Myocyte (in vitro differentiated cells): Measurements from ENCODE around the gene RRM2. TPM values are rescaled to one million over a fixed set of nuclear protein-coding genes. Genes with fewer than 3 reads are reported as not detected.
"Not testable (repeated sequence)": the region's sequence is repeated elsewhere in the genome, so short reads cannot be mapped to it uniquely, and the experiment has no call there.

Source experiments
- DNase-seq: peaks from one replicate; pipeline ENCODE4 v3.0.0-alpha.2; 2012; ENCODE audit warnings: low read depth
- total RNA-seq: library from RNA; depleted of rRNA; stranded (reverse); fragments of >200 nt; gene quantifications from 2 replicates; pipeline ENCODE4 v1.2.3, GENCODE V29; 2014

RRM2 gene
- total RNA-seq, 1 donor from 2014 or later, result 0.72 TPM

GRCh38 chr2:10132043-10132575 is 9.6 kb downstream of the RRM2 start:
- DNase-seq, result no peak

GRCh38 chr2:10132596-10132995 is 10.1 kb downstream of the RRM2 start:
- DNase-seq, result no peak

GRCh38 chr2:10132996-10133647 is 10.6 kb downstream of the RRM2 start:
- no peak for DNase-seq

- DNase-seq, result peak; percentile 43
Observed at GRCh38 chr2:10135296-10136089, 13.0 kb downstream of the RRM2 start.

GRCh38 chr2:10136101-10136934 is 13.8 kb downstream of the RRM2 start:
- DNase-seq, result no peak

GRCh38 chr2:10137053-10137843 is 14.7 kb downstream of the RRM2 start:
- peak; percentile 96 for DNase-seq

GRCh38 chr2:10139536-10139935 is 17.0 kb downstream of the RRM2 start:
- DNase-seq, result no peak

GRCh38 chr2:10140841-10141610 is 18.5 kb downstream of the RRM2 start:
- no peak for DNase-seq

- DNase-seq, result no peak
Observed at GRCh38 chr2:10141736-10142639, 19.4 kb downstream of the RRM2 start.

- no peak for DNase-seq
Observed at GRCh38 chr2:10142640-10142965, 20.1 kb downstream of the RRM2 start.

- DNase-seq, result no peak
Observed at GRCh38 chr2:10144771-10145518, 22.4 kb downstream of the RRM2 start.

- no peak for DNase-seq
Observed at GRCh38 chr2:10145519-10146357, 23.2 kb downstream of the RRM2 start.

GRCh38 chr2:10146366-10147005 is 23.9 kb downstream of the RRM2 start:
- DNase-seq, result no peak

- DNase-seq, result not testable (repeated sequence)
Observed at GRCh38 chr2:10147050-10147660, 24.6 kb downstream of the RRM2 start.

- DNase-seq, result no peak
Observed at GRCh38 chr2:10148268-10148667, 25.7 kb downstream of the RRM2 start.

GRCh38 chr2:10149635-10150034 is 27.1 kb downstream of the RRM2 start:
- DNase-seq, result no peak
